Activated CD4-positive, alpha-beta memory T cell treated with anti-CD3 and anti-CD28 coated beads, Interleukin-2, amount 10 ng/mL, durations not matched to agents 7 days and 5 days (primary cell): ENCODE measurements around the gene CENPE. TPM values are rescaled to one million over a fixed set of nuclear protein-coding genes. Genes with fewer than 3 reads are reported as not detected.

ENCODE experiments used
- CTCF ChIA-PET: fragments of 350-600 bp; sonication (Branson Sonifier 250); formaldehyde crosslinking; loops from one replicate; lab custom pipeline; 2021; ENCODE audit warnings: antibody characterized with exemption, inconsistent platforms; lab: Charles Lee
- POLR2A ChIA-PET: fragments of 350-600 bp; sonication (Branson Sonifier 250); formaldehyde crosslinking; loops from one replicate; lab custom pipeline; 2021; ENCODE audit warnings: antibody characterized with exemption; lab: Charles Lee
- DNase-seq: peaks from one replicate; pipeline ENCODE4 v3.0.0-alpha.2; 2020
- H3K27ac Mint-ChIP-seq: one replicate; pipeline ENCODE4 v1.8.0; 2021; ENCODE audit warnings: mild to moderate bottlenecking, mixed read lengths
- H3K27me3 Mint-ChIP-seq: one replicate; pipeline ENCODE4 v1.8.0; 2021; ENCODE audit warnings: mixed read lengths
- H3K36me3 Mint-ChIP-seq: one replicate; pipeline ENCODE4 v1.8.0; 2021; ENCODE audit warnings: low read depth, mixed read lengths
- H3K4me1 Mint-ChIP-seq: one replicate; pipeline ENCODE4 v1.8.0; 2021; ENCODE audit warnings: mixed read lengths
- H3K4me3 Mint-ChIP-seq: one replicate; pipeline ENCODE4 v1.8.0; 2021; ENCODE audit warnings: mild to moderate bottlenecking, mixed read lengths
- H3K9me3 Mint-ChIP-seq: one replicate; pipeline ENCODE4 v1.8.0; 2021; ENCODE audit warnings: mixed read lengths
- total RNA-seq, 2 experiments: library from RNA; stranded (reverse); gene quantifications; one replicate each; pipeline ENCODE4 v1.2.3, GENCODE V29; 2021

Gene CENPE
- total RNA-seq, 2 experiments from 2014 or later, result 52.4 to 52.9 TPM

- Mint-ChIP-seq H3K4me1 (peaks cover 12% of the 10 kb centered on the region), H3K9me3 (no peaks in the 10 kb centered on the region), H3K27ac (no peak overlapping the region), H3K4me3 (no peak overlapping the region), H3K27me3 (no peaks in the 10 kb centered on the region), H3K36me3 (peaks cover 50% of the 10 kb centered on the region)
- CTCF ChIA-PET, result no interaction called here
- DNase-seq, result no peak
- POLR2A ChIA-PET, result no interaction called here
These were observed 130.1 kb downstream of the CENPE start for GRCh38 chr4:103067841-103068547.

- ChIA-PET CTCF (interaction anchor here (0.8 kb wide), 1 partner anchor 15 kb away, joined by 5 read pairs; no protein-coding TSS in a partner anchor), POLR2A (interaction anchor here (0.7 kb wide), 1 partner anchor 26 kb away, joined by 4 read pairs; no protein-coding TSS in a partner anchor)
- Mint-ChIP-seq H3K27me3 (no peaks in the 10 kb centered on the region), H3K27ac (no peak overlapping the region), H3K4me1 (peaks cover 2% of the 10 kb centered on the region), H3K9me3 (peaks cover 2% of the 10 kb centered on the region), H3K4me3 (no peak overlapping the region), H3K36me3 (peaks cover 49% of the 10 kb centered on the region)
- DNase-seq, result no peak
These were observed 137.5 kb downstream of the CENPE start for GRCh38 chr4:103060453-103061148.

Other genes with a start within 250 kb of the CENPE start
- gene SLC9B1, start 178.6 kb downstream of the CENPE start, total RNA-seq, result 1 to 10 TPM; 1.9 to 2.3 TPM
- 10 to 100 TPM; 18.3 to 20.7 TPM for gene SLC9B2, start 121.6 kb downstream of the CENPE start, total RNA-seq
- gene BDH2, start 98.5 kb downstream of the CENPE start, total RNA-seq, result 10 to 100 TPM; 22.5 to 23.6 TPM